Peyer's patch (tissue), 4 donors: Measurements from ENCODE around the gene C4A. TPM values are rescaled to one million over a fixed set of nuclear protein-coding genes. Genes with fewer than 3 reads are reported as not detected.
"Not testable (repeated sequence)": the region's sequence is repeated elsewhere in the genome, so short reads cannot be mapped to it uniquely, and the experiment has no call there.

Experiments
- DNase-seq, 3 donors: peaks; one replicate each; pipeline ENCODE4 v3.0.0-alpha.2; 2017 to 2019
- H3K27ac ChIP-seq, 4 donors: fragments of 200-600 bp; sonication (generic); one replicate each; pipeline ENCODE4 v1.5.1; 2016 to 2019
- H3K27me3 ChIP-seq, 2 donors: fragments of 200-600 bp; sonication (generic); one replicate each; pipeline ENCODE4 v1.5.1; 2019
- H3K36me3 ChIP-seq, 3 donors: fragments of 200-600 bp; sonication (generic); one replicate each; pipeline ENCODE4 v1.5.1; 2016 to 2019
- H3K4me1 ChIP-seq, 4 donors: fragments of 200-600 bp; sonication (generic); one replicate each; pipeline ENCODE4 v1.5.1; 2016 to 2019
- H3K4me3 ChIP-seq, 4 donors: fragments of 200-600 bp; sonication (generic); 1 replicate in 3 of 4; 2 replicates in 1 of 4; pipeline ENCODE4 v1.5.1; 2016 to 2019; ENCODE audit warnings: mild to moderate bottlenecking in 1 of 4
- H3K9me3 ChIP-seq, 4 donors: fragments of 200-600 bp; sonication (generic); one replicate each; pipeline ENCODE4 v1.5.1; 2016 to 2019; ENCODE audit warnings: mild to moderate bottlenecking in 1 of 4
- CTCF ChIP-seq, 6 experiments: fragments of 450-650 bp in 4 of 6; fragments of 200-600 bp in 2 of 6; sonication (generic) in 1 of 6; IDR thresholded peaks; one replicate each; pipeline ENCODE4 v1.5.1; 2017 to 2019; ENCODE audit warnings: antibody characterized with exemption in 6 of 6, mild to moderate bottlenecking in 3 of 6, moderate library complexity in 1 of 6
- POLR2A ChIP-seq, 2 donors: fragments of 450-650 bp; IDR thresholded peaks; one replicate each; pipeline ENCODE4 v1.5.1; 2017; ENCODE audit warnings: antibody characterized with exemption in 2 of 2, mild to moderate bottlenecking in 2 of 2, moderate library complexity in 2 of 2
- total RNA-seq, 4 donors: library from RNA; depleted of rRNA; stranded (reverse); fragments of >200 nt; gene quantifications; one replicate each; pipeline ENCODE4 v1.1.0, GENCODE V29; 2016

C4A gene
- total RNA-seq, 4 donors from 2014 or later = 13.7 to 56.9 (median 20.8) TPM

- Histone ChIP-seq H3K4me3 (no peak overlapping the region), H3K27ac (no peak overlapping the region), H3K27me3 (no peaks in the 10 kb centered on the region), H3K36me3 (peaks cover 0 to 11% (median 0%) of the 10 kb centered on the region in 3 donors), H3K9me3 (no peaks in the 10 kb centered on the region), H3K4me1 (no peaks in the 10 kb centered on the region)
- no peak for DNase-seq
- no peak for TF ChIP-seq POLR2A (IDR thresholded peaks at IDR 0.05)
- TF ChIP-seq CTCF (IDR thresholded peaks at IDR 0.05) = no peak
Observed at GRCh38 chr6:31979238-31979898, 2.5 kb upstream of the C4A start.

- H3K9me3 ChIP-seq, H3K4me3 ChIP-seq, H3K4me1 ChIP-seq, H3K27me3 ChIP-seq, H3K27ac ChIP-seq: not testable (repeated sequence)
- H3K36me3 ChIP-seq = peaks cover 0 to 11% (median 0%) of the 10 kb centered on the region in 3 donors
- DNase-seq = peak in 1 of 3 donors; percentile 11
Observed at GRCh38 chr6:31980195-31980876, 1.5 kb upstream of the C4A start.

DNA sequence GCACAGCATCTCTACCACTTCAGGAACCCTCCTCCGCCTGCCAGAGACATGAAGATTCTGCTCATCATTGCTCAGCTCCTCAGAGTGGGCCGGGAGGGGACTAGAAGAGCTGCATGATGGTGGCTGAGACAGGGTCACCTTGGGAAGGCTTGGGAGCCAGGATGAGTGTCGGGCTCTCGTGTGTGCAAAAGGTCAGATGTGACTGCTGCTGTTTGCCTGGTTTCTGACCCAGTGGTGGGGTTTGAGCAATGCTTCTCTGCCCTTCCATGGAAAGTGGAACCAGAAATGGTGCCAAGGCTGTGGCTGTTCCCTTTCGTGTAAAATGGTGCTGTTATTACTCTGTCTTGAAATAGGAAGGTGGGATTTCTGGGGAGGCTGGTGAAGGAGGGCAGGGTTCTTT, 859 bp upstream of the C4A start:
- not testable (repeated sequence) for H3K9me3 ChIP-seq, H3K27ac ChIP-seq, H3K4me1 ChIP-seq, H3K4me3 ChIP-seq, DNase-seq, H3K27me3 ChIP-seq
- H3K36me3 ChIP-seq = peaks cover 0 to 11% (median 0%) of the 10 kb centered on the region in 3 donors

GRCh38 chr6:31989363-31989762, 7.5 kb downstream of the C4A start:
- H3K27me3 ChIP-seq, H3K36me3 ChIP-seq, DNase-seq, H3K9me3 ChIP-seq, H3K4me1 ChIP-seq, H3K27ac ChIP-seq, H3K4me3 ChIP-seq: not testable (repeated sequence)

GRCh38 chr6:31994421-31994820, 12.6 kb downstream of the C4A start:
- H3K27me3 ChIP-seq, H3K27ac ChIP-seq, H3K36me3 ChIP-seq, H3K9me3 ChIP-seq, H3K4me3 ChIP-seq, H3K4me1 ChIP-seq: not testable (repeated sequence)
- DNase-seq = peak in 1 of 3 donors; percentile 21

GRCh38 chr6:31996385-31996784, 14.5 kb downstream of the C4A start:
- DNase-seq = peak in 2 of 3 donors; percentile 14 to 26
- not testable (repeated sequence) for H3K9me3 ChIP-seq, H3K4me3 ChIP-seq, H3K4me1 ChIP-seq, H3K27me3 ChIP-seq, H3K27ac ChIP-seq, H3K36me3 ChIP-seq

- H3K4me1 ChIP-seq, H3K36me3 ChIP-seq, DNase-seq, H3K9me3 ChIP-seq, H3K4me3 ChIP-seq, H3K27ac ChIP-seq, H3K27me3 ChIP-seq: not testable (repeated sequence)
Observed at GRCh38 chr6:32002546-32003268, 20.9 kb downstream of the C4A start.

GRCh38 chr6:32003301-32003700, 21.4 kb downstream of the C4A start:
- not testable (repeated sequence) for H3K27me3 ChIP-seq, H3K4me1 ChIP-seq, H3K4me3 ChIP-seq, H3K9me3 ChIP-seq, DNase-seq, H3K27ac ChIP-seq, H3K36me3 ChIP-seq

- not testable (repeated sequence) for DNase-seq, H3K4me1 ChIP-seq, H3K9me3 ChIP-seq, H3K4me3 ChIP-seq, H3K27me3 ChIP-seq, H3K36me3 ChIP-seq, H3K27ac ChIP-seq
Observed at GRCh38 chr6:32004393-32004792, 22.5 kb downstream of the C4A start.

- not testable (repeated sequence) for H3K4me3 ChIP-seq, DNase-seq, H3K27me3 ChIP-seq, H3K4me1 ChIP-seq, H3K9me3 ChIP-seq, H3K36me3 ChIP-seq, H3K27ac ChIP-seq
Observed at GRCh38 chr6:32004864-32005537, 23.1 kb downstream of the C4A start.

DNA sequence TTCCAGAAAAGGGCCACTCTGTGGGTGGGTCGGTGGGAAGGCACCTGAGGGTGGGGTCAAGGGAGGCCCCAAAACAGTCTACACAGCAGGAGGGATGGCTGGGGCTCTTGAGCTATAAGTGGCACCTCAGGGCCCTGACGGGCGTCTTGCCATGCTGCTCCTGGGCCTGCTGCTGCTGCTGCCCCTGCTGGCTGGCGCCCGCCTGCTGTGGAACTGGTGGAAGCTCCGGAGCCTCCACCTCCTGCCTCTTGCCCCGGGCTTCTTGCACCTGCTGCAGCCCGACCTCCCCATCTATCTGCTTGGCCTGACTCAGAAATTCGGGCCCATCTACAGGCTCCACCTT, 23.7 kb downstream of the C4A start:
- DNase-seq = peak in 1 of 3 donors; percentile 17

GRCh38 chr6:32005991-32006529, 24.2 kb downstream of the C4A start:
- not testable (repeated sequence) for H3K9me3 ChIP-seq, H3K36me3 ChIP-seq, H3K27ac ChIP-seq, H3K4me1 ChIP-seq, H3K27me3 ChIP-seq, H3K4me3 ChIP-seq
- peak in 1 of 3 donors; percentile 7 for DNase-seq

More for the DNA sequence above, 23.7 kb downstream of the C4A start:
- not testable (repeated sequence) for H3K36me3 ChIP-seq, H3K27ac ChIP-seq, H3K9me3 ChIP-seq, H3K4me1 ChIP-seq, H3K4me3 ChIP-seq, H3K27me3 ChIP-seq

GRCh38 chr6:32007086-32007485, 25.2 kb downstream of the C4A start:
- H3K36me3 ChIP-seq, H3K27me3 ChIP-seq, H3K9me3 ChIP-seq, H3K4me1 ChIP-seq, H3K4me3 ChIP-seq, H3K27ac ChIP-seq: not testable (repeated sequence)
- DNase-seq = peak in 1 of 3 donors; percentile 5
